HCT116 (cell line): Measurements from ENCODE around the gene PRRG4. TPM values are rescaled to one million over a fixed set of nuclear protein-coding genes. Genes with fewer than 3 reads are reported as not detected.

Experiments
- ATAC-seq: fragments of 200-7000 bp; cut with Tn5 transposase; 2 replicates; pipeline ENCODE4 v1.9.1; 2020; ENCODE audit warnings: mild to moderate bottlenecking, moderate library complexity
- BruUV-seq: library from RNA; stranded (reverse); fragments of 400-500 nt; replicated peaks from 2 replicates; lab custom pipeline; 2021; lab: Mats Ljungman, UMichigan
- CTCF ChIA-PET: fragments of 300-600 bp; sonication (Branson Sonifier 250); formaldehyde crosslinking; loops from one replicate; lab custom pipeline; 2021; ENCODE audit warnings: antibody characterized with exemption; lab: Charles Lee
- POLR2A ChIA-PET: fragments of 300-600, 350-600 bp; sonication (Branson Sonifier 250); formaldehyde crosslinking; loops from one replicate; lab custom pipeline; 2021; ENCODE audit warnings: antibody characterized with exemption; lab: Charles Lee
- RAD21 ChIA-PET, 2 experiments: fragments of 300-600 bp; sonication (Branson Sonifier 250); formaldehyde crosslinking; loops; one replicate each; lab custom pipeline; 2023; ENCODE audit warnings: low total read pairs in 2 of 2; ENCODE audit not compliant: uncharacterized antibody in 2 of 2, unreplicated experiment in 2 of 2, low non-redundant PET in 1 of 2; lab: Charles Lee
- DNase-seq: peaks from one replicate; pipeline ENCODE4 v3.0.0-alpha.2; 2010; ENCODE audit warnings: low read depth, low spot score
- H2AFZ ChIP-seq: fragments of 200-600 bp; shearing (Covaris generic), sonication (generic); 2 replicates; pipeline ENCODE4 v1.6.1; 2017; ENCODE audit warnings: low read depth, mixed run types, mixed read lengths, antibody characterized with exemption, low read length; ENCODE audit not compliant: poor library complexity, severe bottlenecking
- H3K27ac ChIP-seq: 2 replicates; pipeline ENCODE4 v1.5.1; 2012; ENCODE audit warnings: low read depth, low read length
- H3K27me3 ChIP-seq: fragments of 200-600 bp; sonication (generic); 2 replicates; pipeline ENCODE4 v1.6.1; 2016; ENCODE audit warnings: mixed run types, low read length, mixed read lengths; ENCODE audit not compliant: insufficient read depth
- H3K36me3 ChIP-seq, 2 experiments: fragments of 200-500 bp in 1 of 2; fragments of 200-600 bp in 1 of 2; sonication (Bioruptor generic) in 1 of 2; sonication (generic) in 1 of 2; 2 replicates each; pipeline versions ENCODE4 v1.5.1 to v1.6.1; 2014 to 2016; ENCODE audit warnings: low read length in 2 of 2, inconsistent platforms in 1 of 2, mixed read lengths in 1 of 2, mixed run types in 1 of 2; ENCODE audit not compliant: insufficient read depth in 2 of 2, control insufficient read depth in 1 of 2
- H3K4me1 ChIP-seq, 2 experiments: fragments of 200-600 bp in 1 of 2; sonication (generic) in 1 of 2; 2 replicates each; pipeline versions ENCODE4 v1.5.1 to v1.6.1; 2012 to 2017; ENCODE audit warnings: low read length in 2 of 2, inconsistent platforms in 1 of 2, mild to moderate bottlenecking in 1 of 2, mixed read lengths in 1 of 2, mixed run types in 1 of 2, moderate library complexity in 1 of 2; ENCODE audit not compliant: insufficient read depth in 2 of 2, control insufficient read depth in 1 of 2
- H3K4me2 ChIP-seq: fragments of 200-600 bp; sonication (generic); 2 replicates; pipeline ENCODE4 v1.6.1; 2017; ENCODE audit warnings: mixed run types, low read length, mixed read lengths
- H3K4me3 ChIP-seq, 2 experiments: fragments of 200-600 bp in 1 of 2; sonication (generic) in 1 of 2; replicated peaks in 1 of 2; 2 replicates each; pipeline ENCODE4 v1.5.1; 2011 to 2016; ENCODE audit warnings: low read length in 2 of 2, control low read depth in 1 of 2, low read depth in 1 of 2, mild to moderate bottlenecking in 1 of 2, mixed read lengths in 1 of 2, mixed run types in 1 of 2
- H3K79me2 ChIP-seq: fragments of 200-600 bp; sonication (generic); 2 replicates; pipeline ENCODE4 v1.6.1; 2017; ENCODE audit warnings: mild to moderate bottlenecking, mixed run types, low read length, moderate library complexity, mixed read lengths; ENCODE audit not compliant: insufficient read depth
- H3K9ac ChIP-seq: fragments of 200-600 bp; sonication (generic); 2 replicates; pipeline ENCODE4 v1.6.1; 2016; ENCODE audit warnings: low read length, mixed read lengths
- H3K9me2 ChIP-seq: fragments of 200-600 bp; sonication (generic), shearing (Covaris generic); 2 replicates; pipeline ENCODE4 v1.6.1; 2017; ENCODE audit warnings: mixed run types, mild to moderate bottlenecking, moderate library complexity; ENCODE audit not compliant: insufficient read depth
- H3K9me3 ChIP-seq, 2 experiments: fragments of 200-500 bp in 1 of 2; fragments of 200-600 bp in 1 of 2; sonication (Bioruptor generic) in 1 of 2; sonication (generic) in 1 of 2; 2 replicates each; pipeline ENCODE4 v1.6.1; 2014 to 2017; ENCODE audit warnings: low read length in 2 of 2, mixed read lengths in 2 of 2, inconsistent platforms in 1 of 2, low read depth in 1 of 2, mild to moderate bottlenecking in 1 of 2, mixed run types in 1 of 2, moderate library complexity in 1 of 2; ENCODE audit not compliant: control insufficient read depth in 1 of 2, insufficient read depth in 1 of 2
- H4K20me1 ChIP-seq: fragments of 200-600 bp; sonication (generic), shearing (Covaris generic); 2 replicates; pipeline ENCODE4 v1.6.1; 2017; ENCODE audit warnings: mixed run types, mild to moderate bottlenecking, moderate library complexity; ENCODE audit not compliant: insufficient read depth
- CEBPB ChIP-seq: IDR thresholded peaks from 2 replicates; pipeline ENCODE4 v1.6.1; 2012; ENCODE audit warnings: low read depth
- EZH2phosphoT487 ChIP-seq: fragments of 200-600 bp; IDR thresholded peaks from 2 replicates; pipeline ENCODE4 v1.6.1; 2018; ENCODE audit warnings: antibody characterized with exemption, borderline replicate concordance
- POLR2A ChIP-seq: IDR thresholded peaks from 2 replicates; pipeline ENCODE4 v1.7.0; 2011; ENCODE audit warnings: borderline replicate concordance; ENCODE audit not compliant: insufficient read depth, insufficient read length; ENCODE audit errors: extremely low read depth
- RAD21 ChIP-seq: IDR thresholded peaks from 2 replicates; pipeline ENCODE4 v1.6.1; 2012; ENCODE audit warnings: low read depth, mild to moderate bottlenecking
- ZBTB33 ChIP-seq: IDR thresholded peaks from 2 replicates; pipeline ENCODE4 v1.6.1; 2011; ENCODE audit warnings: mild to moderate bottlenecking, low read length, moderate library complexity; ENCODE audit not compliant: insufficient replicate concordance; ENCODE audit errors: extremely low read depth
- intact Hi-C: fragments of 100-400 bp; cut with micrococcal nuclease; formaldehyde crosslinking; loops from 2 replicates; pipeline ENCODE4 v1.10.0; 2022
- total RNA-seq: library from RNA; stranded (reverse); gene quantifications from one replicate; pipeline ENCODE4 v1.2.1, GENCODE V29; 2021; ENCODE audit not compliant: unreplicated experiment

PRRG4 gene
- total RNA-seq, 1 experiment from 2014 or later = 5.4 TPM

GRCh38 chr11:32829157-32829679, 509 bp upstream of the PRRG4 start:
- CTCF ChIA-PET = interaction anchor here (1.5 kb wide), 1 partner anchor 20 kb away, joined by 4 read pairs; no protein-coding TSS in a partner anchor
- TF ChIP-seq RAD21 = no peak
- TF ChIP-seq POLR2A = peak; percentile 35
- TF ChIP-seq, all 23 proteins: peak for 1
- intact Hi-C loops = no loop called here
- BruUV-seq = TSS peak; percentile 73
- Histone ChIP-seq H3K36me3 (no peaks in the 10 kb centered on the region), H3K4me1 (peaks cover 7 to 13% of the 10 kb centered on the region in 2 experiments), H3K79me2 (no peaks in the 10 kb centered on the region), H3K4me2 (peak overlapping the region; percentile 82), H4K20me1 (no peaks in the 10 kb centered on the region), H3K27me3 (no peaks in the 10 kb centered on the region), H3K9ac (peak overlapping the region; percentile 64), H3K4me3 (peak overlapping the region; percentile 62 to 64), H3K9me3 (no peaks in the 10 kb centered on the region), H3K27ac (peak overlapping the region; percentile 51), H2AFZ (peak overlapping the region; percentile 83), H3K9me2 (no peaks in the 10 kb centered on the region)
- RAD21 ChIA-PET = no interaction called here
- DNase-seq (no peak), ATAC-seq (no peak)
- POLR2A ChIA-PET = interaction anchor here (0.7 kb wide), 1 partner anchor 9 kb away, joined by 3 read pairs; no protein-coding TSS in a partner anchor

- DNase-seq (no peak), ATAC-seq (peak; percentile 19; the same call in 1 of the 2 replicates)
- RAD21 ChIA-PET = no interaction called here
- CTCF ChIA-PET = interaction anchor here (1.0 kb wide), 1 partner anchor 871 kb away, joined by 3 read pairs; no protein-coding TSS in a partner anchor
- Histone ChIP-seq H3K4me2 (peak overlapping the region; percentile 82), H3K9me3 (no peaks in the 10 kb centered on the region), H3K9me2 (no peaks in the 10 kb centered on the region), H3K27me3 (no peaks in the 10 kb centered on the region), H3K36me3 (no peaks in the 10 kb centered on the region), H3K27ac (no peak overlapping the region), H3K79me2 (no peaks in the 10 kb centered on the region), H3K9ac (peak overlapping the region; percentile 64)
- intact Hi-C loops = no loop called here
- no TSS peak for BruUV-seq
- POLR2A ChIA-PET = no interaction called here
- TF ChIP-seq ZBTB33 (no peak), EZH2phosphoT487 (no peak), CEBPB (peak; percentile 98)
- TF ChIP-seq, all 23 proteins: peak for 1
- H3K4me3 ChIP-seq = peak overlapping the region; percentile 62 to 64
- peak overlapping the region; percentile 83 for H2AFZ ChIP-seq
- H3K4me1 ChIP-seq = peaks cover 7 to 13% of the 10 kb centered on the region in 2 experiments
- no peaks in the 10 kb centered on the region for H4K20me1 ChIP-seq
Measured at GRCh38 chr11:32830413-32830738, 649 bp downstream of the PRRG4 start.
